C4-2B (cell line): Measurements from ENCODE around the gene ZKSCAN2.

Experiments
- H3K27ac ChIP-seq: fragments of 450-650 bp; 2 replicates; pipeline ENCODE4 v1.5.1; 2017
- CTCF ChIP-seq: fragments of 450-650 bp; conservative IDR thresholded peaks from 2 replicates; pipeline ENCODE4 v1.5.1; 2017; ENCODE audit warnings: mild to moderate bottlenecking
- ZFX ChIP-seq: fragments of 450-650 bp; IDR thresholded peaks from 2 replicates; pipeline ENCODE4 v1.6.1; 2017

ZKSCAN2 gene

DNA sequence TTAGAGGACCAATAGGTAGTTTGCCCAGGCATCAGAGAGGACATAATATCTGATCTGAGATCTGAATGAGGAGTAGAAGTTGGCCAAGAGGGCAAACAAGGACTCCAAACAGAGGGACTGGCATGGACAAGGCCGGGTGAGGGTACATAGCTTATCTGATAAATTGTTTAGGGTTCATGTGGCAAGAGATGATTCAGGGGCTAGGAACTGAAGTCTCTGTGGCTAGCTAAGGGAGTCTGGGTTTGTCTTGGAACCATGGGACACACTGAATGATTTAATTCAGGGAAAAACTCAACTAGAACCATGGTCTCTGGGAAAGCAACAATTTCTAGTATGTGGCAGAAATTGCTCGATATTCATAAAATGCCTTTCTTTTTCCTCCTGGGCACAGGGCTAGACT, 45.0 kb downstream of the ZKSCAN2 start:
- TF ChIP-seq ZFX (no peak), CTCF (no peak)
- H3K27ac ChIP-seq = no peak overlapping the region

DNA sequence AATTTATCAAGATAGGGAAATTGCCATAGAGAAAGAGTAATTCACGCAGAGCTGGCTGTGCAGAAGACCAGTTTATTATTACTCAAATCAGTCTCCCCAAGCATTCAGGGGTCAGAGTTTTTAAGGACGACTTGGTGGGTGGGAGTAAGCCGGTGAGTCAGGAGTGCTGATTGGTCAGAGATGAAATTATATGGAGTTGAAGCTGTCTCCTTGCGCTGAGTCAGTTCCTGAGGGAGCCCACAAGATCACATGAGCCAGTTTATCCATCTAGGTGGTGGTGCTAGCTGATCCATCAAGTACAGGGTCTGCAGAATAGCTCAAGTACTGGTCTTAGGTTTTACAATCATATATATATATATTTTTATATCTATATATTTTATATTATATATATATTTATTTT, 46.9 kb downstream of the ZKSCAN2 start:
- H3K27ac ChIP-seq = no peak overlapping the region
- TF ChIP-seq CTCF (no peak), ZFX (no peak)

DNA sequence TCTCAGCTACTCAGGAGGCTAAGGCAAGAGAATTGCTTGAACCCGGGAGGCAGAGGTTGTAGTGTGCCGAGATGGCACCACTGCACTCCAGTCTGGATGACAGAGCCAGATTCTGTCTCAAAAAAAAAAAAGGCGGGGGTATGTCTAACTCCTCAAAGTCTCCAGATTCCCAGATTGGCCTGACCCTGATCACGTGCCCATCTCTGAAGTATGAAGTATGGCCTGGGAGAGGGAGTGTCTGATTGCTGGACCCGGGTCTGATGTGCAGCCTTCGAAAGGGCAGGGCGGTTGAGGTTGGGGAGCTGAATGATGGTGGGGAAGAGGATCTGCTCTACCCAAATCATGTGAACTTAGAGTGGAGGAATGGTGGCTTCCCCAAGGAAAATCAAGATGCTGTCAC, 58.2 kb downstream of the ZKSCAN2 start:
- TF ChIP-seq CTCF (no peak), ZFX (no peak)

GRCh38 chr16:25198021-25198420, 59.6 kb downstream of the ZKSCAN2 start:
- no peak overlapping the region for H3K27ac ChIP-seq
- TF ChIP-seq CTCF = no peak
- no peak for TF ChIP-seq ZFX

More for the DNA sequence above, 58.2 kb downstream of the ZKSCAN2 start:
- H3K27ac ChIP-seq = no peak overlapping the region

GRCh38 chr16:25194273-25194878, 63.3 kb downstream of the ZKSCAN2 start:
- TF ChIP-seq ZFX = no peak
- H3K27ac ChIP-seq = no peak overlapping the region

GRCh38 chr16:25192096-25192495, 65.5 kb downstream of the ZKSCAN2 start:
- TF ChIP-seq ZFX (no peak), CTCF (no peak)
- H3K27ac ChIP-seq = no peak overlapping the region

- H3K27ac ChIP-seq = no peak overlapping the region
- TF ChIP-seq ZFX (no peak), CTCF (no peak)
Measured at GRCh38 chr16:25189305-25189704, 68.3 kb downstream of the ZKSCAN2 start.

- H3K27ac ChIP-seq = no peak overlapping the region
- no peak for TF ChIP-seq ZFX
- TF ChIP-seq CTCF = no peak
Measured at GRCh38 chr16:25187491-25187795, 70.2 kb downstream of the ZKSCAN2 start.
